GM12873 (cell line): Measurements from ENCODE around the gene HOXA13.

Experiments
- TF ChIP-seq, protein P1 (sequence below): IDR thresholded peaks from 2 replicates; pipeline ENCODE4 v1.5.1; 2012; ENCODE audit warnings: low read depth, mild to moderate bottlenecking, moderate library complexity, low read length, control low read depth; ENCODE audit not compliant: insufficient read depth; ENCODE audit errors: missing control alignments

HOXA13 gene

DNA sequence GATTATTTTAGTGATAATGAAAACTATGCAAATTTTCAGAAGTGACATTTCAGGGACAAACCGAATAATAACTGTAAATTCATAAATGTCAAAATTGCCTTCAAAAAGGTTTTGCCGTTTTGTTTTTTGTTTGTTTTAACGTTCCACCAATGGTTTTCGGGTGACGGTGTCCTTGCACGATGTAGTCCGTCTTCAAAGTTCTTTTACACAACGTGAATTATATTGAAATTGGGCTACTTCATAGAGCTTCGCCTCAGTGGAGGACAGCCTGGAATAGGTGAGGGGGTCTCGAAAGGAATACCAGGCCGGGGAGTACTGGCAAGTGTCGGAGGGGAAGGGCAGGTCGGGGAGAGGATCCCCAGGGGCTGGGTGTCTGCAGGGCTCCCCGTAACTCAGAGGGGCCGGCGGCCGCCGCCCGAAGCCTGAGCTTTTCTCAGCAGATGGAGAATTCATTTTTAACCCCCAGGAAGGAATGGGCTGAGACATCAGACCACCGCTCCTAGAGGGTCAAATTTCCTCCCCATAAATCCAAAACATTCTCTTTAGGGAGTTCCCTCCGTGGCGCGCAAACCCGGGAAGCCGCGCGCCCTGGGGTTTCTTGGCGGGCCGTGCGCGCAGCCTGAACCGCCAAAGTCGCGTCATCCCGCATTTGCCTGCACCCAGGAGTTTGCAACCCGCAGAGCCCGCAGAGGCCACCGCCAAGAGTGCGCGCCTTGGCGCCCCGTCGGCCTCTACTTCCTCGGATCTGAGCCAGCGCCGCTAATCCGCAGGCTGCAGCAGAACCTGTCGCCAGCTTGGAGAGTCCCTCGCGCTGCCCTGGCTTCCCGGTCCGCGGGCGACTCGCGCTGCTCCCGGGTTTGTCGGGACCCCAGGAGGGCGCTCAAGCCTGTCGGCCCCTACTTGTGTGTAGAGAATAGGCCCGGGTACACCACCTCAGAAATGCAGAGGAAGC is 25.4 kb upstream of the HOXA13 start:
- TF ChIP-seq, protein P1, sequence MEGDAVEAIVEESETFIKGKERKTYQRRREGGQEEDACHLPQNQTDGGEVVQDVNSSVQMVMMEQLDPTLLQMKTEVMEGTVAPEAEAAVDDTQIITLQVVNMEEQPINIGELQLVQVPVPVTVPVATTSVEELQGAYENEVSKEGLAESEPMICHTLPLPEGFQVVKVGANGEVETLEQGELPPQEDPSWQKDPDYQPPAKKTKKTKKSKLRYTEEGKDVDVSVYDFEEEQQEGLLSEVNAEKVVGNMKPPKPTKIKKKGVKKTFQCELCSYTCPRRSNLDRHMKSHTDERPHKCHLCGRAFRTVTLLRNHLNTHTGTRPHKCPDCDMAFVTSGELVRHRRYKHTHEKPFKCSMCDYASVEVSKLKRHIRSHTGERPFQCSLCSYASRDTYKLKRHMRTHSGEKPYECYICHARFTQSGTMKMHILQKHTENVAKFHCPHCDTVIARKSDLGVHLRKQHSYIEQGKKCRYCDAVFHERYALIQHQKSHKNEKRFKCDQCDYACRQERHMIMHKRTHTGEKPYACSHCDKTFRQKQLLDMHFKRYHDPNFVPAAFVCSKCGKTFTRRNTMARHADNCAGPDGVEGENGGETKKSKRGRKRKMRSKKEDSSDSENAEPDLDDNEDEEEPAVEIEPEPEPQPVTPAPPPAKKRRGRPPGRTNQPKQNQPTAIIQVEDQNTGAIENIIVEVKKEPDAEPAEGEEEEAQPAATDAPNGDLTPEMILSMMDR: no peak

DNA sequence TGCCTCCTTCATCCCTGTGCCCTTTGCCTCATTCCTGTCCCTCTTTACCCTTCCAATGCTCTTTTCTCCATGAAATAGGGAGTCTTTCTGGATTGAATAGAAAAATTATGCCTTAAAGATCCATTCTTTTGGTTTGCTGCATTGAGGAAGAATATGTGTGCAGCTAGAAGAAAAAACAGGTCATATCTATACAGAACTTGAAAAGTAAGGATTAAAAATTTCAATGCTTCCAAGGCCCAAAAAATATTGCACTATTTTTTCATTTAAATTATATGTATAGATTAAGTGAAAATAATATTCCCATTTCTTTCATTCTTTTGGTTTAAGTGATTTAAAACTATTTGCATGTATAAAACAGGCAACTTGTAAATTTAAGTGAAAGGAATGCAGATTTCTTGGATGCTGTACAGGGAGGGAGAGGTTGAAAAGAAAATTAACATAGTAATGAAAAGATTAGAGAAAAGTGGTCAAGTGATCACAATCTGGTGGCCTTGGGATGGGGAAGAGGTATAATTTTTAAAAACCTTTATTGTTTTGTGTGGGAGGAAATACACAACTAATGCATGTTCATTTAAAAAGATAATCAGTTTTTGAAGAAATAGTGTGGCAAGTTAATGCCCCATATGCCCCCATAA is 24.2 kb upstream of the HOXA13 start:
- TF ChIP-seq, protein P1: no peak

DNA sequence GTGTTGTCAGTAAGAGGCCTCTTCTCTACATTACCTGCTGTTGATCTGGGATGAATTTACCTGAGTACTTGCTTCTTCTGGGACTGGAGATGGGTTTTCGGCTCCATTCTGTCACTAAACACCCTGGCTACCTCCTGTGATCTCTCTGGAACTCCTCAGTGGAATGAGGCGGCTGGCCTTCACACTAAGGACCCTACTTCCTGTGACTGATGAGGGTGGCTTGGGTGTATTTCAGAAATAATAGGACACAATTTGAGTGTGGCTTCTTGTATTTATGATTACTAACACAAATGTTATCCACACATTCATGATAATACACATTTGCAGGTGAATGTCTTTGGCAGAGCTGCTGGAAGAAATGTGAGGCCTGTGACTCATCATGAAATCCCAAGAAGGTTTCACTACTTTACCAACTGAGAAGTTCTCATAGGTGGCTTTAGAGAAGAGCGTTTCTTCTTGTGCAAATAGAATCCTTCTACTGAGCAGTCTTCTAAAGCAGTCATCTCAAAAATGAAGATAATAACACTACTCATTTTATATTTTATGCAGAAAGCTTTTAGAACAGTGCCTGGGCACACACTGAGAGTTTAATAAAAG is 21.4 kb upstream of the HOXA13 start:
- TF ChIP-seq, protein P1: no peak

DNA sequence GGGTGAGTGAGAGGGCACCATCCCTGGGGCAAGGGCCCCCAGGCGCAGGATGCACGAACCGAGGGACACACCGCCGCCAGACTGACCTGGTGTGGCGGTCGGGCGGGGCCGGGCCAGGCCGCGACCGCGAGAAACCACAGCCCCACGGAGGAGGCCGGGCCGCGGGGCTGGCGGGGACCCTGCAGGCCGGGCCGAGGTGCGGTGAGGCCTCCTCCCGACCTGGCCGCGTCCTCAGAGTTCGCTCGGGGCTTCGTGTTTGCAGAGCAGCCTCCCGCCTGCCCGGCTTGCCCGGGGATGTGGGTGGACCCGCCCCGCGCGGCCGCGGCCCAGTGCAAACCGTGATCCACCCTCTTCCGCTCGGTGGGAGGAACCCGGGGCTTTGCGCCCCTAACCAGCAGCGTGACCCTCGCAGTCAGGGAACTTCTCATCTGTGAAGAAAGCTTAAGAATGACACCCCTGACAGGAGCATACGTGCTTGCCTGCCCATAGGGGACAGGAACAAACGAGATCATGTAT is 20.6 kb upstream of the HOXA13 start:
- TF ChIP-seq, protein P1: no peak

DNA sequence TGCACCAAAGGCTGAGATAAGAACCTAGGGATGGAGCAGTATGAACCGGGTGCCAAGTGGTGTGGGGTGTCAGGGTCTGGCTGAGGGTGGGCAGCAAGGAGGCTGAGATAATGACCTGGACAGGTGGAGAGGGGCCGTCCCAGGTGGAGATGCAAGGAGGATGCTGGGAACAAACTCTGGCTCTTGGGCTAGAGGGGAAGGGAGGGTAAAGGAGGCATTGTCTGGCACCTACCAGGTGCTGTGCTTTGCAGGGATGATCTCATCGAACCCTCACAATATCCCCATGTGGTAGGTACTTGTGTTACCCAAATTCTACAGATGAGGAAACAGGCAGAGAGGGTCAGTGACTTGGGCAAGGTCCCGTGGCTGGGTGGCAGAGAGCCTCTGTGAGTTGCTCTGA is 19.9 kb upstream of the HOXA13 start:
- TF ChIP-seq, protein P1: no peak

DNA sequence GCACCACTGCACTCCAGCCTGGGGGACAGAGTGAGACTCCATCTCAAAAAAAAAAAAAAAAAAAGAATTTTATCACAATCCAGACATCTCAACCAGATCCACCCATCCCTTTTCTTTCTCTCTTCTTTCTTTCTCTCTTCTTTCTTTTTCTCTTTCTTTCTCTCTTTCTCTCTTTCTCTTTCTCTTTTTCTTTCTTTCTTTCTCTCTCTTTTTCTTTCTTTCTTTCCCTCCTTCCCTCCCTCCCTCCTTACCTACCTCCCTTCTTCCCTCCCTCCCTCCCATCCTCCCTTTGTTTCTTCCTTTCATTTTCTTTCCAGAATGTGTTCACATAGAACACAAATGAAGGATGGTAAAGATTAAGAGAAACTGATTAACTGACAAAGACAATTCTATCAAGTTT is 18.1 kb upstream of the HOXA13 start:
- TF ChIP-seq, protein P1: no peak

DNA sequence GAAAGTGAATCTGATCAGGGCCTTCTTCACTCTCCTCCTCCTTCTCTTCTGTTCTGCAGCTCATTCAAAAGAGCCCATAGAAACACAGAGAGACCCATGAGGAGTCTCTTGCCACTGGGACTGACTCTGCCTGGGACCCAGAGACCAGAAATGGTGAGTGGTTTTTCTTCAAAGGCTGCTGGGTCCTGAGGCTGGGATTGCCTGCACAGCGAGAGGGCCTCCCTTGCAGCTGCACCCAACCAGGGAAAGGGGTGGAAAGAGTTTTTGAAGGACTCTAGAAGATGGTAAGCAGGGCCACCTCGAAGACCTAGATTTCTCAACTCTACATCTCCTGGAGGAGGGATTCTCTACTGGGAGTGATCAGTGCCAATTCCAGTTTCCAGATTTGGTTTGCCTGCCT is 15.5 kb upstream of the HOXA13 start:
- TF ChIP-seq, protein P1: no peak
